ENCODE results near the gene IMMP1L. TPM values are rescaled to one million over a fixed set of nuclear protein-coding genes. Genes with fewer than 3 reads are reported as not detected.

IMMP1L gene
- total RNA-seq, 1 donor from 2014 or later, result 38.0 TPM

- DNase-seq, result no peak
Observed at GRCh38 chr11:31474083-31474482, 35.3 kb downstream of the IMMP1L start.

- DNase-seq, result no peak
Observed at GRCh38 chr11:31464436-31464835, 45.0 kb downstream of the IMMP1L start.

GRCh38 chr11:31455177-31455576, 54.2 kb downstream of the IMMP1L start:
- no peak for DNase-seq

- DNase-seq, result no peak
Observed at GRCh38 chr11:31450841-31451240, 58.6 kb downstream of the IMMP1L start.

GRCh38 chr11:31449040-31449439, 60.4 kb downstream of the IMMP1L start:
- DNase-seq, result no peak

- no peak for DNase-seq
Observed at GRCh38 chr11:31445621-31446020, 63.8 kb downstream of the IMMP1L start.

- no peak for DNase-seq
Observed at GRCh38 chr11:31443802-31444201, 65.6 kb downstream of the IMMP1L start.

- no peak for DNase-seq
Observed at GRCh38 chr11:31442086-31442485, 67.3 kb downstream of the IMMP1L start.

GRCh38 chr11:31441296-31441695, 68.1 kb downstream of the IMMP1L start:
- no peak for DNase-seq

GRCh38 chr11:31437742-31438435, 71.5 kb downstream of the IMMP1L start:
- no peak for DNase-seq

GRCh38 chr11:31433851-31434250, 75.6 kb downstream of the IMMP1L start:
- DNase-seq, result no peak

GRCh38 chr11:31424652-31425051, 84.8 kb downstream of the IMMP1L start:
- DNase-seq, result no peak

- no peak for DNase-seq
Observed at GRCh38 chr11:31422703-31423102, 86.7 kb downstream of the IMMP1L start.

- no peak for DNase-seq
Observed at GRCh38 chr11:31421820-31422219, 87.6 kb downstream of the IMMP1L start.

GRCh38 chr11:31419669-31420068, 89.8 kb downstream of the IMMP1L start:
- DNase-seq, result no peak

GRCh38 chr11:31419138-31419537, 90.3 kb downstream of the IMMP1L start:
- no peak for DNase-seq

GRCh38 chr11:31417816-31418215, 91.6 kb downstream of the IMMP1L start:
- DNase-seq, result no peak

- DNase-seq, result no peak
Observed at GRCh38 chr11:31417357-31417756, 92.1 kb downstream of the IMMP1L start.

GRCh38 chr11:31415435-31415834, 94.0 kb downstream of the IMMP1L start:
- no peak for DNase-seq

GRCh38 chr11:31414338-31414737, 95.1 kb downstream of the IMMP1L start:
- DNase-seq, result no peak

- DNase-seq, result no peak
Observed at GRCh38 chr11:31412946-31413345, 96.5 kb downstream of the IMMP1L start.

GRCh38 chr11:31408201-31408600, 101.2 kb downstream of the IMMP1L start:
- no peak for DNase-seq

- no peak for DNase-seq
Observed at GRCh38 chr11:31404614-31405013, 104.8 kb downstream of the IMMP1L start.

GRCh38 chr11:31397239-31397834, 112.1 kb downstream of the IMMP1L start:
- peak; percentile 24 for DNase-seq

All from tongue (tissue), 2 donors.